CD4-positive, alpha-beta T cell treated with Interleukin-21 for 1 hour (primary cell): ENCODE data around the gene THG1L.

Source experiments
- DNase-seq: peaks from one replicate; pipeline ENCODE4 v3.0.0-alpha.2; 2020

Gene THG1L

DNA sequence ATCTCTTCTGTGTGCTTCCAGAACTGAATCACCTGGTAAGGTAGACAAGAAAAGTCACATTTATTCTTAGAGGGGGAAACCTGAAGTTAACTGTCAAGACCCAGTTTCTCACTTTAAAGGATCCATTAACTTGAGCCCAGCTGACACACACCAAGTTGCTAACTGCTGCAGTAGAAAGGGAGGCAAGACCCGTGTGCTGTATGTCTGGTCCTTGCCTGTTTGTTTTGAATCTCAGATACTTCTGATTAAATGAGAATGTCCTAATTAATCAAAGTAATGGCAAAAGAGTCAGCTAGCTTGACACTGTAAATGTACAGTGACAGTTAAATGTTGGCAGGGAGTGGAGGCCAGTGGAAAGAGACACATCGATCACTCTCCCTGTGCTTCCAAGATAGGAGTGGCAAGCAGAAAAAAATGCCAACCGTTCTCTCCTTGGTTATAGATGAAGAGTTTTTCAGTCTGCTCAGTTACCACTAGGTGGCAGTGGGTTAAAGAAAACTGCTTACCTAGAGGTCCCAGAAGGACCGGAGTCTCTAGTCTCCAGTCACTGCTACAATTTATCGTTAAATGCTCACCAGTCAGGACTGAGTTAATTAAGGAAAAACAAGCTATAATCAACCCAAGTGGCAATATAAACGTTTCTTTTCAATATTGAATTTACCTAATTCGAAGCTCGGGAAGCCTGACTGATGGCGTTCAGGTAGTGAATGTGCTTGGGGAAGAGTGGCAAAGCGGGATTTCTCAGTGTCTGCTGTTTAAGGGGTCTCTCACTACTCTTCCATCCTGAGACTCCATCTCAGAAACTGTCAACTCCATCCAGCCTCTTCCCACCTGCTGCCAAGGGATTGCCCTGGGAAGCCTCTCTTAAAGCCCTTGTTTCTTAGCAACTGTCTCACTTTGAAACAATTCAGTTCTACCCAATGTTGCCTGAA is 30.7 kb downstream of the THG1L start:
- peak; percentile 48 for DNase-seq

DNA sequence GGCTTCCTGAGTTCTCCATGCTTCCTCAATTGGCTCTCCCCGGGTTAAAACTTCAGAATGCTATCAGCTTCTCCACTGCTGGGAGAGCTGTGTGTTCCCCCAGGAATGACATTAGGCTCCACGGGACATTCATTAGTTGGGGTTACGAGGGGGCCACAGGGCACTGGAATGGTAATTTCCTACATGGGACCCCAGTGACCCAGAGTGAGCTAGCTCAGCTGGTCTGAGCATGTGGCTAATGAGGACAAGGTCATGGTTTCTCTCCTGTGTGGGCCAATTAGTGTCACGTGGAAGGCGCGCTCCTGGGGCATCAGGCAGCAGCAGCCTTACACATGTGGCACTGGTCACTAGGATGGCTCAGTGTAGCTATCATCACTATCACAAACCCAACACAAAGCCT is 33.3 kb downstream of the THG1L start:
- no peak for DNase-seq

DNA sequence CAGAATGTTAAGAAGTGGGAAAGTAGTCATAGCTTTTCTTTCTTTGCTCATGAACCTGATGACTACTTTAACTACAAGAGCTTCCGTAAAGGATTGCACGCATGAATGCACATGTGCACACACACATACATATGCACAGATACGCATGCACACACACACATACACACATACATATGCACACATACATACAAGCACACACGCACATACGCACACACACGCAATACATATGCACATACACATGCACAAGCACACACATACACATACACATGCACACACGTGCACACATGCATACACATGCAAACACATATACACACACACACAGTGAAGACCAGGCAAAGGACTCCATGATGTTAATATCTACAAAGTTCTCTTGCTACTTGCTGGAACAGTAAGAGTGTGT is 35.2 kb downstream of the THG1L start:
- DNase-seq = no peak

DNA sequence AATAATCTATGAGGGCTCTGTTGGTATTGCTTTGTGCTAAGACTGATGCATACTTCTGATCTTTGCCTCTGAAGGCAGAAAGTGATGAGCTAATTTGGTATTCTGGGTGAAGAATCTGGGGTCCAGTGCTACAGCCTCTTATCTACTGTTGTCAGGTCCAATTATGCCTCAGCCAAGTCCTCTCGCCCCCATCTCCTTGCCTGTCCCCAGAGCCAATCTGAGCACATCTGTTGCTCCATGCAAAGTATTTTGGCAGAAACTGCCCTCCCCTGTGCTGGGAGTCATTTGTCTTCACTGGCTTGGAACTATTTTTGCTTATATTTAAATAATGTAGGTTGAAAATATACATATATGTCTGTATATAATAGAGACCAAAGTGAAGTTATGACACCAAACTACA is 35.7 kb downstream of the THG1L start:
- no peak for DNase-seq

DNA sequence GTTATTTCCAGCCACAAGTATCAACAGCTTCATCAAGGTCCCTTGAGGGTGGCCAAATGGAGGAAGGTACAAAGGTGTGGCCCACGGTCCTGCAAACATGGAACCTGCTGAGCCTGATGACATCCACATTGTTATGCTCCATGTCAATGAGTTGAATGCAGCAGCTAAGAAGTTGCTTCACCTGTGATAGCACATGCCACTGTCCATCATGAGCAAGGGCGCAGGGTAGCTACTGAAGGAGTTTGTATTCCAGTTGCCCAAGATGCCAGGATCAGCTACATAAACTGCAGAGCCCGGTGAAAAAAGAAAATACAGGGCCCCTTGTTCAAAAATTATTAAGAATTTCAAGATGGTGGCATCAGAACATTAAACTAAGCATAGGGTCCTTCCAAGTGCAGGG is 36.5 kb downstream of the THG1L start:
- no peak for DNase-seq

DNA sequence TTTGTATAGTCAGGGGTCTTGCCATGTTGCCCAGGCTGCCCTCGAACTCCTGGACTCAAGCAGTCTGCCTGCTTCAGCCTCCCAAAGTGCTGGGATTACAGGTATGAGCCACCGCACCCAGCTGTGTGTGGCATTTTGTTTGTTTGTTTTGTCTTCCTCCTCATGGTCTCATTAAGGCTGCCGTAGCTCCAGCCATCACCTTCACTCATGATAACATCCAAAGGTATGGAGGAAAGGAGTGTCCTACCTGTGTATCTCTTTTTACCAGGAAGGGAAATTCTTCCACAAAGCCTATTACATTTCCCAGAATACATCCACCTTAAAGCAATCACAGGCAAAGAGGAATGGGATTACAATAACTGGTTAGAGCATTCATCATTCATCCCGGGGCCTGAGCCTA is 39.4 kb downstream of the THG1L start:
- no peak for DNase-seq

DNA sequence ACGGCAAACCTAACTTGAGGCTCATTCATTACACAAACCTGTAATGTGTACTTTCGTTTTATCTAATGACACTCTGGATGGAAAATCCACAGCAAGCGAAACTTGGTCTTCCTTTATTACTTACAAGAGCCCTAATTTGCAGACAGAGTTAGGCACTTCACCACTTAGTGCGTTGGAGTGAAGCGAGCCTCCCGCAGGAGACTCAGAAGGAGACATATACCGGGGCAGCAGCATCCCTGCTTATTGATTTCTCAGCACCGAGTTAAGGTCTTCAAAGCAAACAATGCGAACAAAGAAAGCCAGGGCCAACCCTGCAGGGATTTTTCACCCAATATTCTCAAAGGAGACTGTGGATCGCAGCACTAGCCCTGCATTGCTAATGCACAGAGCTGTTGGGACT is 40.9 kb downstream of the THG1L start:
- DNase-seq = no peak

DNA sequence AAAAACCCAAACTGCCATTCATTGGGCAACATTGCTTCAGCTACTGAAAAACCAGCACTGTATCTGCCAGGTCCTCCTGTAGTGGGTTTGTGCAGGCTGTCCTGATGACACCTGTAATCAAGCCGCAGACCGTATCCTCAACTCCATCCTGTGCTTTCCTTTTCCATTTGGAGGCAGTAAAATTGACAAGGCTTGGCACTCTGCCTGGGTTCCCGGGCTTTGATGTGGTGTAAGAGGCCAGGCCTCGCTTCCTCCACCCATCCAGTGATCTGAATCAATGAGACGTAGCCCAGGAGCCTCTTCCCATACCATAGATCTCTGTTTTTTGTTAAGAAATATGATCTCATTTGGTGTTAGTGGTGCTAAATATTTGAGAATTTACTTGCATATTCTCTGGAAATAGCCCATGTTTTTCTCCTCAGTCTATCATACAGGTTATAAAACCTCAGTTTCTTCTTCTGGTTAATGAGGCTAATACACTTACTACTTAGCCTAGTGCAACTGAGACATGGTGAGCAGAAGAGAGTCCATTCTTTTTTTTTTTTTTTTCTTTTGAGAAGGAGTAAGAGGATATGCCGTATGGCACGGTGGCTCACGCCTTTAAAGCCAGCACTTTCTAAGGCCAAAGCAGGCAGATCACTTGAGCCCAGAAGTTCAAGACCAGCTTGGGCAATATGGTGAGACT is 47.0 kb downstream of the THG1L start:
- no peak for DNase-seq

DNA sequence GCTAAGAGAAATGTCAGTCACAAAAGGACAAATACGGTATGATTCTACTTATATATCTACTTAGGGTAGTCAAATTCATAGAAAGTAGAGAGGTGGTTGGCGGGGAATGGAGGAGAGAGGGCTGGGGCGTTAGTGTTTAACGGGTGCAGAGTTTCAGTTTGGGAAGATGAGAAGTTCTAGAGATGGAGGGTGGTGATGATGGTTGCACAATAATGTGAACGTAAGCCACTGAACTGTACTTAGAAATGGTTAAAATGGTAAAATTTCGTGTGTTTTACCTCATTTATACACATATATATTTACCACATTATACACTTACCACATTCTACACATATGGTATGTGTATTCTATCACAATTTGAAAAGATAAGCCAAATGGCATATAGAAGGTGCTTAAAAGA is 48.0 kb downstream of the THG1L start:
- DNase-seq = no peak

DNA sequence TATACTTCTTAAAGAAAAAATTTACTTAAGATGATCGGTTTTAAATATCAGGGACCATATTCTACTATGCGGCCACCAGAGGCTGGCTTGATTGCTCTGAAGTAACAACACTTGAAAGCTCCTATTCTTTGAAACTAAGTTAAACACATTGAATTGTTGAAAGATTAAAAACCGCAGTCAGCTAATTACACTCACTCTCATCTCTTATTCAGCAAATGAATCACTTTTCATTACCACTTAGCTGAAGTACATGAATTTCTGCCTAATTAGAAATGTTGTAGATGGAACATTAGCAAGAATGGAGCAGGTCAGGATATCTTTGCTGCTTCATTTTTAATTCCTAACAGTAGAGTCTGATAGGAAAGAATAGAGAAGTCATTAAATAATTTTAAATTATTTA is 54.6 kb downstream of the THG1L start:
- DNase-seq = no peak
